ENCODE results near the gene ARHGEF3. TPM values are rescaled to one million over a fixed set of nuclear protein-coding genes. Genes with fewer than 3 reads are reported as not detected.
"Not testable (repeated sequence)": the region's sequence is repeated elsewhere in the genome, so short reads cannot be mapped to it uniquely, and the experiment has no call there.

ARHGEF3 gene
- total and polyA plus RNA-seq, 10 donors = 8.0 to 35.1 (median 31.7) TPM

DNA sequence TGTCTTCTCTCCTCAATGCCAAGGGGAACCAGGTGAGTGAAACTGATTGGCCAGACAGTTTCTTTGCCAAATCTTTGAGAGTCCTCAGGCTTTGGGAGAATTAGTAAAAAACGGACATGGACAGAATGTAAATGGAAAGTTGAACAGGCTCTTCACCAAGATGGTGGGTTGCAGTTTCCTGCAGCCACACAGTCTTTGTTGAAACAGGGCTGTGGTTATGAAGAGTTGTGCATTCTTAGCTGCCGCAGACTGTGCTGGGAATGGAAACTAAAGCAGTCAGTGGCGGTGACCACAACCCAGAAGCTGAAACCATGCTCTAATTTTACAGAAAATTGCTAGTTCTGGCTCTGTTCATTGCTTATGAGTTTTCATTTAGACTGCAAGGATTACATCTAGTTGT lies 76.6 kb downstream of the ARHGEF3 start:
- peak overlapping the region in 6 of 8 donors; percentile 32 to 74 (median 62) for H3K27ac ChIP-seq
- 52 to 62% (median 57%) methylated on average over 3 of the region's 3 CpGs for WGBS, 5 donors
- H3K27me3 ChIP-seq (replicated peaks in 1 of 7) = no peaks in the 10 kb centered on the region
- H3K9me3 ChIP-seq = no peaks in the 10 kb centered on the region
- peaks cover 0 to 75% (median 42%) of the 10 kb centered on the region in 6 donors for H3K36me3 ChIP-seq
- intact Hi-C loops (cut with DNase I; ENCODE audit: low total_unique reads) = no loop called here
- no peak overlapping the region for H3K4me3 ChIP-seq
- H3K4me1 ChIP-seq = peaks cover 0 to 28% (median 8%) of the 10 kb centered on the region in 6 donors
- DNase-seq = no peak
- TF ChIP-seq POLR2AphosphoS5 (IDR thresholded peaks at IDR 0.05) = peak in 1 of 3 donors; percentile 55
- TF ChIP-seq, protein P1, sequence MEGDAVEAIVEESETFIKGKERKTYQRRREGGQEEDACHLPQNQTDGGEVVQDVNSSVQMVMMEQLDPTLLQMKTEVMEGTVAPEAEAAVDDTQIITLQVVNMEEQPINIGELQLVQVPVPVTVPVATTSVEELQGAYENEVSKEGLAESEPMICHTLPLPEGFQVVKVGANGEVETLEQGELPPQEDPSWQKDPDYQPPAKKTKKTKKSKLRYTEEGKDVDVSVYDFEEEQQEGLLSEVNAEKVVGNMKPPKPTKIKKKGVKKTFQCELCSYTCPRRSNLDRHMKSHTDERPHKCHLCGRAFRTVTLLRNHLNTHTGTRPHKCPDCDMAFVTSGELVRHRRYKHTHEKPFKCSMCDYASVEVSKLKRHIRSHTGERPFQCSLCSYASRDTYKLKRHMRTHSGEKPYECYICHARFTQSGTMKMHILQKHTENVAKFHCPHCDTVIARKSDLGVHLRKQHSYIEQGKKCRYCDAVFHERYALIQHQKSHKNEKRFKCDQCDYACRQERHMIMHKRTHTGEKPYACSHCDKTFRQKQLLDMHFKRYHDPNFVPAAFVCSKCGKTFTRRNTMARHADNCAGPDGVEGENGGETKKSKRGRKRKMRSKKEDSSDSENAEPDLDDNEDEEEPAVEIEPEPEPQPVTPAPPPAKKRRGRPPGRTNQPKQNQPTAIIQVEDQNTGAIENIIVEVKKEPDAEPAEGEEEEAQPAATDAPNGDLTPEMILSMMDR (IDR thresholded peaks at IDR 0.05 in 8 of 11, conservative IDR thresholded peaks at IDR 0.05 in 3 of 11) = no peak

GRCh38 chr3:56724676-56725075 lies 77.1 kb downstream of the ARHGEF3 start:
- Histone ChIP-seq H3K9me3 (no peaks in the 10 kb centered on the region), H3K27me3 (replicated peaks in 1 of 7) (no peaks in the 10 kb centered on the region), H3K4me1 (peaks cover 0 to 28% (median 8%) of the 10 kb centered on the region in 6 donors), H3K27ac (peak overlapping the region in 5 of 8 donors; percentile 42 to 74 (median 63)), H3K4me3 (no peak overlapping the region), H3K36me3 (peaks cover 0 to 70% (median 38%) of the 10 kb centered on the region in 6 donors)
- intact Hi-C loops (cut with DNase I; ENCODE audit: low total_unique reads) = no loop called here
- DNase-seq = no peak
- 89 to 97% (median 93%) methylated on average over 3 of the region's 3 CpGs for WGBS, 5 donors
- TF ChIP-seq, protein P1 (IDR thresholded peaks at IDR 0.05 in 8 of 11, conservative IDR thresholded peaks at IDR 0.05 in 3 of 11) = no peak
- TF ChIP-seq POLR2AphosphoS5 (IDR thresholded peaks at IDR 0.05) = no peak
- TF ChIP-seq POLR2A (IDR thresholded peaks at IDR 0.05) = no peak

DNA sequence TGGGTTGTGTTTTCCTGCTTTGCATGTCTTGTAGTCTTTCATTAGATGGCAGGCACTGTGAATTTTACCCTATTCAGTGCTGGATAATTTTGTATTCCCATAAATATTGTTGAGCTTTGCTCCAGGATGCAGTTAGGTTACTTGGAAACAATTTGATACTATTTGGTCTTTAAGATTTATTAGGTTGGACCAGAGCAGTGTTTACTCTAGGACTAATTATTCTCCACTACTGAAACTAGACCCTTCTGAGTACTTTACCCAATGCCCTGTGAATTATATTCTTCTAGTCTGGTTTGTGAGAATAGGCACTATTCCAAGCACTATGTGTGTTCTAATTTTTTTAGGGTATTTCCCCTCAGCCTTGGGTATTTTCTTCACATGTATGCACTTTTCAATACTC lies 80.9 kb downstream of the ARHGEF3 start:
- intact Hi-C loops (cut with DNase I; ENCODE audit: low total_unique reads) = no loop called here
- peaks cover 0 to 17% (median 5%) of the 10 kb centered on the region in 6 donors for H3K4me1 ChIP-seq
- no peak overlapping the region for H3K4me3 ChIP-seq
- H3K27ac ChIP-seq = no peak overlapping the region
- no peak for DNase-seq
- no peaks in the 10 kb centered on the region for H3K27me3 ChIP-seq (replicated peaks in 1 of 7)
- peaks cover 0 to 4% (median 0%) of the 10 kb centered on the region in 8 donors for H3K9me3 ChIP-seq
- H3K36me3 ChIP-seq = peaks cover 0 to 31% (median 5%) of the 10 kb centered on the region in 6 donors
- no peak for TF ChIP-seq POLR2A (IDR thresholded peaks at IDR 0.05)
- TF ChIP-seq, protein P1 (IDR thresholded peaks at IDR 0.05 in 8 of 11, conservative IDR thresholded peaks at IDR 0.05 in 3 of 11) = no peak
- no peak for TF ChIP-seq POLR2AphosphoS5 (IDR thresholded peaks at IDR 0.05)

- DNase-seq; intact Hi-C loops (cut with DNase I; ENCODE audit: low total_unique reads); H3K4me3 ChIP-seq; H3K27me3 ChIP-seq (replicated peaks in 1 of 7); H3K27ac ChIP-seq; H3K4me1 ChIP-seq: not testable (repeated sequence)
- whole genome bisulfite sequencing, 5 donors = 93 to 100% (median 97%) methylated on average over 5 to 21 of the region's 21 CpGs
- Histone ChIP-seq H3K36me3 (peaks cover 0 to 14% (median 3%) of the 10 kb centered on the region in 6 donors), H3K9me3 (peaks cover 0 to 14% (median 7%) of the 10 kb centered on the region in 8 donors)
These were observed 82.9 kb downstream of the ARHGEF3 start for GRCh38 chr3:56718809-56719208.

GRCh38 chr3:56711344-56711743 lies 90.4 kb downstream of the ARHGEF3 start:
- DNase-seq = no peak
- no peaks in the 10 kb centered on the region for H3K36me3 ChIP-seq
- H3K27me3 ChIP-seq (replicated peaks in 1 of 7) = no peaks in the 10 kb centered on the region
- H3K9me3 ChIP-seq = peaks cover 0 to 14% (median 7%) of the 10 kb centered on the region in 8 donors
- no peak overlapping the region for H3K27ac ChIP-seq
- TF ChIP-seq POLR2A (IDR thresholded peaks at IDR 0.05) = no peak
- TF ChIP-seq POLR2AphosphoS5 (IDR thresholded peaks at IDR 0.05) = no peak
- TF ChIP-seq, protein P1 (IDR thresholded peaks at IDR 0.05 in 8 of 11, conservative IDR thresholded peaks at IDR 0.05 in 3 of 11) = no peak
- intact Hi-C loops (cut with DNase I; ENCODE audit: low total_unique reads) = no loop called here
- H3K4me3 ChIP-seq = no peak overlapping the region
- WGBS, 5 donors = 86 to 100% (median 92%) methylated on average over 1 to 2 of the region's 2 CpGs
- no peaks in the 10 kb centered on the region for H3K4me1 ChIP-seq
